ENCODE results near the gene LRRC27.
A peak's percentile ranks its signal among the peaks of the same experiment; 100 is the strongest.
"Not testable (repeated sequence)": the region's sequence is repeated elsewhere in the genome, so short reads cannot be mapped to it uniquely, and the experiment has no call there.

Gene LRRC27

GRCh38 chr10:132314881-132315280, 17.1 kb upstream of the LRRC27 start:
- not testable (repeated sequence) for DNase-seq (ENCODE audit: low read depth in 2 of 2)

DNA sequence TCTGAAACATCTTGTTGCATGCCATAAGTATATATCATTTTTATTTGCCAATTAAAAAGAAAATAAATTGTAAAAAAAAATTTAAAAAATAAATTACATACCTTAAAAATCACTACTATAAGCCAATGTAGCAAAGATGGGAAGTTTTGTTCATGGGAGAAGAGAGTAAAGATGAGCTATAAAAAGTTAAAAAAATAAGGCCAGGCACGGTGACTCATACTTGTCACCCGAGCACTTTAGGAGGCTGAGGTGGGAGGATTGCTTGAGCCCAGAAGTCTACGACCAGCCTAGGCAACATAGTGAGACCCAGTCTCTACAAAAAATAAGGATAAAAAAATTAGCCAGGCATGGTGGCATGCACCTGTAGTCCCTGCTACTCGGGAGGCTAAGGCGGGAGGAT, 15.9 kb upstream of the LRRC27 start:
- no peak for DNase-seq (ENCODE audit: low read depth in 2 of 2)

DNA sequence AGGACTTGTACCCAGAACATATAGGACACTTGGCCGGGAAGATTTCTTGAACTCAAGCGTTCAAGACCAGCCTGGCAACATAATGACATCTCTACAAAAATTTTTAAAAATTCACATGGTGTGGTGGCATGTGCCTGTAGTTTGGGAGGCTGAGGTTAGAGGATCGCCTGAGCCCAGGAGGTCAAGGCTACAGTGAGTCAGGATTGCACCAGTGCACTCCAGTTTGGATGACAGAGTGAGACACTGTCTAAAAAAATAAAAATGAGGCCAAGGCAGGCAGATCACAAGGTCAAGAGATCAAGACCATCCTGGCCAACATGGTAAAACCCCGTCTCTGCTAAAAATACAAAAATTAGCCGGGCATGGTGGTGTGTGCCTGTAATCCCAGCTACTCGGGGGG, 14.5 kb upstream of the LRRC27 start:
- DNase-seq (ENCODE audit: low read depth in 2 of 2), result not testable (repeated sequence)

DNA sequence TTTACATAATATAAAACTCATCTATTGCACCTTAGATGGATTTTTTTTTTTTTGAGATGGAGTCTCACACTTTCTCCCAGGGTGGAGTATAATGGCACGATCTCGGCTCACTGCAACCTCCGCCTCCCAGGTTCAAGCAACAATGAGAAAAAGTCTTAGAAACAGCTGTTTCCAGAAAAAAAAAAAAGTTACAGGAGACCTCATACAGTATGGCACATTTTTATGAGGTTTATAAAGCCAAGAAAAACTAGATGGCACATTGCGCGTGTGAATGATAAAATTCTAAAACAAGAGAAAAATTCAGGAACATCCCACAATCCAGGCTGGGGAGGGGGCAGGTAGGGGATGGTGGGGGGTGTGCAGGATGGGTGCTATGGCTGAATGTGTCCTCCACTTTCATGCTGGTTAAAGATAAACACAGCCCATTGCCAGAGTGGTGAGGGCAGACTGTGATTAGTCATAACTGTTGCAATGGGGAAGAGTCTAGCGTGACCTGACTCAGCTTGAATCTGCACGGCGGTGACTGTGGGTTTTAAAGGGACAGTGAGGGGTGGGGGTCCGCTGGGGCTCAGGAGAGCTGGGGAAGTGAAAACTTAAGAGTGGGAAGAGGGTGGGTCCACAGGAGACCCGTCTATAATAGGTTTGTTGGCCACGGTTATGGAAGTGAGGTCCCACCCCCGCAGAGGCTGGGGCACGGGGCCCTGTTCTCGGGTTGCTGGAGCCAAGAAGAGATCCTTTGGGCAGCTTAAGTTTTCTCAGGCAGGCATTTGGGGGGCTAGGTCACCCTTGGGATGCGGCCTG, 11.9 kb upstream of the LRRC27 start:
- DNase-seq (ENCODE audit: low read depth in 2 of 2), result no peak

- DNase-seq (ENCODE audit: low read depth in 2 of 2), result no peak
These were observed 11.1 kb upstream of the LRRC27 start for GRCh38 chr10:132320654-132321469.

- no peak for DNase-seq (ENCODE audit: low read depth in 2 of 2)
These were observed 10.3 kb upstream of the LRRC27 start for GRCh38 chr10:132321726-132322125.

DNA sequence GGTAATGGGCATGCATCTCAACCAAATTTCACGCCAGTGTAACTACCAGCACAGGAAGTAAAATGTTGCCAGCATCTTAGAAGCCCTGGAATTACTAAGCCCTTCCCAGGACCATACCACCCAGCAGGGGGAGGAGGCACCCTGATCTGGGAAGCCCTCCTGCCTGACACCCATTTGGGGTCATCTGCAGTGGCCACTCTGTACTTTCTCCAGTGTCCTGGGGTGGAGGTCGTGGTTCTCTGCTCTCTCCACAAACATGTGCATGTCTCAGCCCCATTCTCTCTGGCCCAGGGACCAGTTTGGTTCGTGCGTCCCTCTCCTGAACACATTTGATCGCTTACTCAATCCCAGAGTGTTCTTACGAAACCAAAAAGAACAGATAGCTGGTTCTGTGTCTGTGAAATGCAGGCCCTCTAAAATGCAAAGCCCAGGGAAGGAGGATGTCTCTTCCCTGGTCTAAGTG, 9.4 kb upstream of the LRRC27 start:
- no peak for DNase-seq (ENCODE audit: low read depth in 2 of 2)

- DNase-seq (ENCODE audit: low read depth in 2 of 2), result no peak
These were observed 7.8 kb upstream of the LRRC27 start for GRCh38 chr10:132324186-132324585.

DNA sequence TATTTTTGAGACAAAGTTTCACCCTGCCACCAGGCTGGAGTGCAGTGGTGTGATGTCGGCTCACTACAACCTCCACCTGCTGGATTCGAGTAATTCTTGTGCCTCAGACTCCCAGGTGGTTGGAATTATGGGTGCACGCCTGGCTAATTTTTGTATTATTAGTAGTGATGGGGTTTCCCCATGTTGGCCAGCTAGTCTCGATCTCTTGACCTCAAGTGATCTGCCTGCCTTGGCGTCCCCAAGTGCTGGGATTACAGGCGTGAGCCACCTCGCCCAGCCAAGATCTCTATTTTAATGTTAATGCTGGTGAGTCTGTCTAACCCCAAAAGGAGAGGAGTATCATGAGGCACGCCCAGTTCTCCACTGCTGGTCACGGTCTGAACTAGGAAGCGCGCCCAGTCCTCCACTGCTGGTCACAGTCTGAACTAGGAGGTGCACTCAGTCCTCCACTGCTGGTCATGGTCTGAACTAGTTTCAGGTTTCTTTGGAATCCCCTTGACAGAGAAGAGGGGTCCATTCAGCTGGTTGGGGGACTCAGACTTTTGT, 5.6 kb upstream of the LRRC27 start:
- DNase-seq (ENCODE audit: low read depth in 2 of 2), result no peak

- no peak for DNase-seq (ENCODE audit: low read depth in 2 of 2)
These were observed 5.1 kb upstream of the LRRC27 start for GRCh38 chr10:132326925-132327324.

DNA sequence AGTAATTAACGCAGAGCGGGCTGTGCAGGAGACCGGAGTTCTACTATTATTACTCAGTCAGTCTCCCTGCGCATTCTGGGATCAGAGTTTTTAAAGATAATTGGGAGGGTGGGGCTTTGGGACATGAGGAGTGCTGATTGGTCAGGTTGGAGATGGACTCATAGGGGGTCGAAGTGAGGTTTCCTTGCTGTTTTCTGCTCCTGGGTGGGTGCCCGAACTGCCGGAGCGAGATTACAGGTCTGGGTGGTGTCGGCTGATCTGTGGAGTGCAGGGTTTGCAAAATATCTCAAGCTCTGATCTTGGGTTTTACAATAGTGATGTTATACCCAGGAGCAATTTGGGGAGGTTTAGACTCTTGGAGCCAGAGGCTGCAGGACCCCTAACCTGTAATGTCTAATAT, 3.9 kb upstream of the LRRC27 start:
- DNase-seq (ENCODE audit: low read depth in 2 of 2), result no peak

DNA sequence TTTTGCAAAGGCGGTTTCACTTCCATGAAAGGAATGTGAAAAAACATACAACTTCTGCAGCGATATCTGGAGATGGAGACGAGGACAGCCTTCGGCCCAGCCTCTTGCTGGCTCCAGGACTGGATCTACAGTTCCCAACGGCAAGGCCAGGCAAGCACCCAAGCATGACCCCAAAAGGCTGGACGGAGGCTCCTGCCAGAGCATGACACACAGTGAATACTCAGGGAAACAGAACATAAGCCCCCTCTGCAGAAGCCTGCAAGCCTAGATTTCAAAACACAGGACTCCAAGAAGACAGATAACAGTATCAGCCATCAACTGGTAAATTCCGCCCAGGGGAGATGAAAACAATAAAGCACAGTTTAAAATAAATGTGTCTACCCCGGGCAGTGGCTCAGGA, 3.3 kb upstream of the LRRC27 start:
- DNase-seq (ENCODE audit: low read depth in 2 of 2), result no peak

DNA sequence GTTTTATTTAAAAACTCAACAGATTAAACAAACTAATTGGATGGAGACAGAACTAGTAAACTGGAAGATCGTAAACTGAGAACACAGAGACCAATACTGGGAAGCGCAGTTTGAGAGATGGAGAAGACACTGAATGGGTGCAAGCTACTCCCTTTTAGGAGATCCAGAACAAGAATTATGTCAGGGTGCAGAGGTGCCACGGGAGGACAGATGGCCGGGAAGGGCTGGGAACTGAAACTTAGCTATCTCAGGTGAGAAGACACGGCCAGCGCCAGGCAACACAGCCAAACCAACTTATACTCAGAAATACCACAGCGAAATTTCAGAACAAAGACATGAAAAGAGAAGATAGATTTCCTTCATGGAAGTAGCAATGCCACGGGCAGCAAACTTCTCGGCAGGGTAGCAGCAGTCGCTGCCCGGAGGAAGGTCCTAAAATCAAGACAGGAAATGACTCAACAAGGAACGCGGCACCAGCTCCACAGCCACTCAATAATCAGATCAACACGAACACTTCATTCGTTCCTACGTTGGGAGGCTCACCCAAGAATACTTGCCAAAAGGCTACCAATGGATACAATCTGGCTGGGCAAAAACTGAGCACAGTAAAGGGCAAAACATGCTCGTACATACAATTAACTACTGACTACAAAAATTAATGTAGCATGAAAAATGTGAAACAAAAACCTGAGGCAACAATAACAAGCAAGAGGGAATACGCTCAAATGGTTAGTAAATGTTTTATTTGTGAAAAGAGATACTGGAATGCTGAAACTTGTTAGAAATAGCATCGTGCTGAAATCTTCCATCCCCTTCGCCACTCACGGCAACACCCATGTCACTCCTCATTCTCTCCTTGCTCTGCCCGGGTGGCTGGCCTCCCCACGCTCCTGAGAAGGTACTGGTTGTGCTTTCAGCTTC, 2.2 kb upstream of the LRRC27 start:
- DNase-seq (ENCODE audit: low read depth in 2 of 2), result peak in 1 of 2 donors; percentile 25

GRCh38 chr10:132330486-132330833, 1.5 kb upstream of the LRRC27 start:
- no peak for DNase-seq (ENCODE audit: low read depth in 2 of 2)

DNA sequence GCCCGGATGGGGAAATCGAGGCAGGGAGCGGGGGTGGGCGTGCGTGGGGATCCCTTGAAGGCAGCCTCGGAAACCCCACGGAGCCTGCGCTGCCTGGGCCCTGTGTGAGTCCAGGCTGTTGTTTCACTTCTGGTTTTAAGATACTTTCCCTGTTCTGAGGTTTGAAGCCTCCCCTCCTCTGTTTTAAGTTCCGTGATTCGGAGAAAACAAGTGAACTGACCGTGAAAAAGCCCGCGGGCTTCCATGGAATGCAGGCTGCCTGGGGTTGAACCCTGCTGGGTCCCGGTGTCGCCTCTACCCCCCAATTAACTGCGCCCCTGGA, 401 bp downstream of the LRRC27 start:
- DNase-seq (ENCODE audit: low read depth in 2 of 2), result no peak

- no peak for DNase-seq (ENCODE audit: low read depth in 2 of 2)
These were observed 1.4 kb downstream of the LRRC27 start for GRCh38 chr10:132333386-132333785.

DNA sequence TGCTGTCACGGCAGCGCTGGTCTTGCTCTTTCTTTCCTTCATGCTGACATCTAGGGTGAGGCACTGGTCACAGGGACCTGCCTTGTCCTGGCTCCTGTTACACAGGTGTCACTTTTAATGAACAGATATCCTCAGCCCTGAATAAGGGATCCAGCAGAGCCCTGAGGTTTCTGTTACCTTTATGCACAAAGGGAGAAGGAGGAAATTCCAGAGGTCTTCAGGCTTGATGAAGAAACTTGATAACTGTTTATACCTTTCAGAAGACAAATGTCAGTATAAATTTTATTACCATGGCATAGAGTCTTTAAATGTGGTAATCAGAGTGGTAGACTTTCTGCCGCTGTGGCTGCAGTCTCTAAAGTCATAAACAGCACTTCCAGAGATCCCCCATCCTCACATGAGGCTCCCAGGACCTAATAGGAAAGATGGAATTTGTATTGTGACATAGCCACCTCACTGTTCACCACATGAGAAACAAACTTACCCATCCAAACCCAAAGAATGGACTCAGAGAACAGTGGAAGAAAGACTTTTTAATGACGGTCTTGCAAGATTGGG, 2.7 kb downstream of the LRRC27 start:
- DNase-seq (ENCODE audit: low read depth in 2 of 2), result no peak

DNA sequence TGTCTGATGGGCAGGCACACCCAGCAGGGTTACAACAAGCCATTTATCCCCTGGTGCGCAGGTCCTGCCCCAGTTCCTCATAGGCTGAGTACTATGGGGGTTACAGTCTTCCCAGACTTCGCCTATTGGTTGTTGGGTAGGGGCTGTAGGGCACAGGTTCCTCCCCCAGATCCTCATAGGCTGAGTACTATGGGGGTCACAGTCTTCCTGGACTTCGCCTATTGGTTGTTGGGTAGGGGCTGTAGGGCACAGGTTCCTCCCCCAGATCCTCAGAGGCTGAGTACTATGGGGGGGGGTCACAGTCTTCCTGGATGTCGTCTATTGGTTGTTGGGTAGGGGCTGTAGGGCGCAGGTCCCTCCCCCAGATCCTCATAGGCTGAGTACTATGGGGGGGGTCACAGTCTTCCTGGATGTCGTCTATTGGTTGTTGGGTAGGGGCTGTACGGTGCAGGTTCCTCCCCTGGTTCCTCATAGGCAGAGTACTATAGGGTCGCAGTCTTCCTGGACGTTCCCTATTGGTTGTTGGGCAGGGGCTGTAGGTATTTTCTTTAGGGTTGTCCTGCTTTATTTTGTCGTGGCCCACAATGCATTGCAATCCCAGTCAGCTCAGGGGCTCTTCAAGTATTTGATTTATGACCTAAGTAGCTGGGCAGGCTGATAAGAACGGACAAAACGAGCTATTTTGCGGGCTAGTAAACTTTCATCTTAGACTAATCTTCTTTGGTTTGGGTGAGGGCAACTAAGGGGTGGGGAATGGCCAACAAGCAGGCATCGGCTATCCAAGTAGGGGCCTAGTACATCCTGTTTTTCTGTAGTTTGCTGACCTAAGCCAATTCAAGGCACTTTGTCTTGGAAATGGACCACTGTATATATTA, 3.4 kb downstream of the LRRC27 start:
- DNase-seq (ENCODE audit: low read depth in 2 of 2), result no peak

GRCh38 chr10:132336064-132336746, 4.2 kb downstream of the LRRC27 start:
- no peak for DNase-seq (ENCODE audit: low read depth in 2 of 2)

- DNase-seq (ENCODE audit: low read depth in 2 of 2), result no peak
These were observed 5.0 kb downstream of the LRRC27 start for GRCh38 chr10:132336919-132337407.

All from stimulated activated CD8-positive, alpha-beta memory T cell treated with anti-CD3 and anti-CD28 coated beads, Interleukin-15, amount 100 ng/mL, for 48 hours (primary cell).